ENCODE data around the gene MANEAL. TPM values are rescaled to one million over a fixed set of nuclear protein-coding genes. Genes with fewer than 3 reads are reported as not detected.
A peak's percentile ranks its signal among the peaks of the same experiment; 100 is the strongest.

The MANEAL gene
- total and polyA plus RNA-seq, 2 of the 13 experiments (the other 11 are each of a cell fraction or from before 2014, with no cell fraction given) = 20.8 to 26.4 TPM

- TF ChIP-seq HNRNPUL1 (IDR thresholded peaks at IDR 0.05; ENCODE audit: low read depth, low read length) (no peak), MAF1 (CRISPR knock-in tag; IDR thresholded peaks at IDR 0.05; ENCODE audit: borderline replicate concordance) (no peak), ZFP37 (CRISPR knock-in tag; IDR thresholded peaks at IDR 0.05; ENCODE audit: borderline replicate concordance) (no peak), ZNF780A (CRISPR knock-in tag; IDR thresholded peaks at IDR 0.05) (0 out of 2 replicates have a peak, but pooled peaks have one; percentile 40), ZBTB34 (CRISPR knock-in tag; IDR thresholded peaks at IDR 0.05) (no peak), GZF1 (CRISPR knock-in tag; IDR thresholded peaks at IDR 0.05) (no peak), ZMAT5 (CRISPR knock-in tag; IDR thresholded peaks at IDR 0.05; ENCODE audit: borderline replicate concordance, low read depth) (no peak), SP1 (IDR thresholded peaks at IDR 0.05) (no peak), SP1 (CRISPR knock-in tag; IDR thresholded peaks at IDR 0.05) (no peak), FOXA3 (CRISPR knock-in tag; IDR thresholded peaks at IDR 0.05) (no peak), ZNF580 (CRISPR knock-in tag; IDR thresholded peaks at IDR 0.05; ENCODE audit: borderline replicate concordance, low read depth) (no peak), HOXA5 (CRISPR knock-in tag; IDR thresholded peaks at IDR 0.05) (peak; percentile 33; the same call in 1 of the 2 replicates), ZKSCAN8 (CRISPR knock-in tag; IDR thresholded peaks at IDR 0.05; ENCODE audit: borderline replicate concordance) (no peak), TFAP4 (IDR thresholded peaks at IDR 0.05; ENCODE audit: borderline replicate concordance, low read depth) (no peak), ZFP36 (IDR thresholded peaks at IDR 0.05; ENCODE audit: borderline replicate concordance, low read depth, low read length, partially characterized antibody) (no peak), KDM6A (CRISPR knock-in tag; IDR thresholded peaks at IDR 0.05; ENCODE audit: low read depth) (no peak), ZNF354B (CRISPR knock-in tag; IDR thresholded peaks at IDR 0.05) (no peak), ZNF597 (CRISPR knock-in tag; IDR thresholded peaks at IDR 0.05) (no peak), TCF12 (IDR thresholded peaks at IDR 0.05) (no peak), TCF12 (CRISPR knock-in tag; IDR thresholded peaks at IDR 0.05) (no peak), PRDM10 (CRISPR knock-in tag; IDR thresholded peaks at IDR 0.05; ENCODE audit: low read depth) (peak; percentile 95), PAF1 (CRISPR knock-in tag; IDR thresholded peaks at IDR 0.05) (no peak), FLYWCH1 (CRISPR knock-in tag; IDR thresholded peaks at IDR 0.05) (no peak), ZNF383 (CRISPR knock-in tag; IDR thresholded peaks at IDR 0.05; ENCODE audit: borderline replicate concordance) (no peak)
Measured at GRCh38 chr1:37793773-37794371, at the start of gene MANEAL (continued).

Measured in HepG2 (cell line).